ENCODE data around the gene TAOK1. TPM values are rescaled to one million over a fixed set of nuclear protein-coding genes. Genes with fewer than 3 reads are reported as not detected.

The TAOK1 gene
- total RNA-seq, 1 donor from 2014 or later = 95.5 TPM

DNA sequence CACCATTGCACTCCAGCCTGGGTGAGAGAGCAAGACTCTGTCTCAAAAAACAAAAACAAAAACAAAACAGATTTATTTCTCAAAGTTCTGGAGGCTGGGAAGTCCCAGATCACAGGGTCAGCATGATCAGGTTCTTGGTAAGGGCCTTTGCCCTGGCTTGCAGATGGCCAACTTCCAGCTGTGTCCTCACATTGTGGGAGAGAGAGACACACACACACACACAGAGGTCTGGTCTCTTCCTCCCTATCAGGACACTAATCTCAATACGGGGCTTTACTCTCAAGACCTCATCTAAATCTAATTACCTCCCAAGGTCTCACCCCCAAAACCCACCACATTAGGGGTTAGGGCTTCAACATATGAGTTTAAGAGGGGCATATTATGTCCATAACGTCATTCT is 26.4 kb upstream of the TAOK1 start:
- H3K4me3 Mint-ChIP-seq (ENCODE audit: unreplicated experiment) = no peak overlapping the region
- no peaks in the 10 kb centered on the region for H3K27me3 Mint-ChIP-seq (ENCODE audit: unreplicated experiment)
- no peak for DNase-seq (ENCODE audit: low spot score)
- TF ChIP-seq, protein P1, sequence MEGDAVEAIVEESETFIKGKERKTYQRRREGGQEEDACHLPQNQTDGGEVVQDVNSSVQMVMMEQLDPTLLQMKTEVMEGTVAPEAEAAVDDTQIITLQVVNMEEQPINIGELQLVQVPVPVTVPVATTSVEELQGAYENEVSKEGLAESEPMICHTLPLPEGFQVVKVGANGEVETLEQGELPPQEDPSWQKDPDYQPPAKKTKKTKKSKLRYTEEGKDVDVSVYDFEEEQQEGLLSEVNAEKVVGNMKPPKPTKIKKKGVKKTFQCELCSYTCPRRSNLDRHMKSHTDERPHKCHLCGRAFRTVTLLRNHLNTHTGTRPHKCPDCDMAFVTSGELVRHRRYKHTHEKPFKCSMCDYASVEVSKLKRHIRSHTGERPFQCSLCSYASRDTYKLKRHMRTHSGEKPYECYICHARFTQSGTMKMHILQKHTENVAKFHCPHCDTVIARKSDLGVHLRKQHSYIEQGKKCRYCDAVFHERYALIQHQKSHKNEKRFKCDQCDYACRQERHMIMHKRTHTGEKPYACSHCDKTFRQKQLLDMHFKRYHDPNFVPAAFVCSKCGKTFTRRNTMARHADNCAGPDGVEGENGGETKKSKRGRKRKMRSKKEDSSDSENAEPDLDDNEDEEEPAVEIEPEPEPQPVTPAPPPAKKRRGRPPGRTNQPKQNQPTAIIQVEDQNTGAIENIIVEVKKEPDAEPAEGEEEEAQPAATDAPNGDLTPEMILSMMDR (IDR thresholded peaks at IDR 0.05; ENCODE audit: unreplicated experiment) = no peak
- H3K27ac Mint-ChIP-seq (ENCODE audit: unreplicated experiment) = no peak overlapping the region
- H3K4me1 Mint-ChIP-seq (ENCODE audit: unreplicated experiment) = no peaks in the 10 kb centered on the region
- no peaks in the 10 kb centered on the region for H3K9me3 Mint-ChIP-seq (ENCODE audit: unreplicated experiment)
- no peaks in the 10 kb centered on the region for H3K36me3 Mint-ChIP-seq (ENCODE audit: low read depth, unreplicated experiment)

GRCh38 chr17:29364691-29365090 is 25.5 kb upstream of the TAOK1 start:
- H3K36me3 Mint-ChIP-seq (ENCODE audit: low read depth, unreplicated experiment) = no peaks in the 10 kb centered on the region
- H3K4me1 Mint-ChIP-seq (ENCODE audit: unreplicated experiment) = no peaks in the 10 kb centered on the region
- H3K4me3 Mint-ChIP-seq (ENCODE audit: unreplicated experiment) = no peak overlapping the region
- H3K9me3 Mint-ChIP-seq (ENCODE audit: unreplicated experiment) = no peaks in the 10 kb centered on the region
- TF ChIP-seq, protein P1 (IDR thresholded peaks at IDR 0.05; ENCODE audit: unreplicated experiment) = no peak
- DNase-seq (ENCODE audit: low spot score) = no peak
- H3K27ac Mint-ChIP-seq (ENCODE audit: unreplicated experiment) = no peak overlapping the region
- H3K27me3 Mint-ChIP-seq (ENCODE audit: unreplicated experiment) = no peaks in the 10 kb centered on the region

GRCh38 chr17:29368161-29368560 is 22.0 kb upstream of the TAOK1 start:
- Mint-ChIP-seq H3K27ac (ENCODE audit: unreplicated experiment) (no peak overlapping the region), H3K36me3 (ENCODE audit: low read depth, unreplicated experiment) (no peaks in the 10 kb centered on the region), H3K4me1 (ENCODE audit: unreplicated experiment) (no peaks in the 10 kb centered on the region), H3K9me3 (ENCODE audit: unreplicated experiment) (no peaks in the 10 kb centered on the region), H3K27me3 (ENCODE audit: unreplicated experiment) (no peaks in the 10 kb centered on the region), H3K4me3 (ENCODE audit: unreplicated experiment) (no peak overlapping the region)
- TF ChIP-seq, protein P1 (IDR thresholded peaks at IDR 0.05; ENCODE audit: unreplicated experiment) = no peak
- DNase-seq (ENCODE audit: low spot score) = no peak

DNA sequence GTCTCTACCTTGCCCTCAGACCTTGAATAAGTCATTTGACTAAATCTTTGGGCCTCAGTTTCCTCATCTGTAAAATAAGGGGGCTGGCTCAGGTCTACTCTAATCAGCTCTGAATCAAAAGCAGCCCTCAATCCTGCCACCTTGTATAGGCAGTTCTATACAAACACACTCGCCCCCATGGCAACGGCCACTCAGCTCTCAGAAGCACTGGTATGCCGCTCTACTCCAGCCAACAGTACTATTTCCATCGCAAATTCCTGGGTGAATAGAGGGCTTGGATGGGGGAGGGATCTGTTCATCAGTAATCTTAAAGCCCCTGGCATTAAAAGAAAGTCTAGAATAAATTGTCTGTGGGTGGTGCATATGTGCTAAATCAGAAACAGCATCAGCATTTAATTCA is 21.2 kb upstream of the TAOK1 start:
- no peaks in the 10 kb centered on the region for H3K4me1 Mint-ChIP-seq (ENCODE audit: unreplicated experiment)
- no peak overlapping the region for H3K4me3 Mint-ChIP-seq (ENCODE audit: unreplicated experiment)
- no peaks in the 10 kb centered on the region for H3K9me3 Mint-ChIP-seq (ENCODE audit: unreplicated experiment)
- TF ChIP-seq, protein P1 (IDR thresholded peaks at IDR 0.05; ENCODE audit: unreplicated experiment) = no peak
- H3K27me3 Mint-ChIP-seq (ENCODE audit: unreplicated experiment) = no peaks in the 10 kb centered on the region
- H3K36me3 Mint-ChIP-seq (ENCODE audit: low read depth, unreplicated experiment) = no peaks in the 10 kb centered on the region
- no peak overlapping the region for H3K27ac Mint-ChIP-seq (ENCODE audit: unreplicated experiment)
- DNase-seq (ENCODE audit: low spot score) = no peak

- Mint-ChIP-seq H3K36me3 (ENCODE audit: low read depth, unreplicated experiment) (no peaks in the 10 kb centered on the region), H3K4me3 (ENCODE audit: unreplicated experiment) (no peak overlapping the region), H3K9me3 (ENCODE audit: unreplicated experiment) (no peaks in the 10 kb centered on the region), H3K27me3 (ENCODE audit: unreplicated experiment) (no peaks in the 10 kb centered on the region), H3K4me1 (ENCODE audit: unreplicated experiment) (no peaks in the 10 kb centered on the region), H3K27ac (ENCODE audit: unreplicated experiment) (no peak overlapping the region)
- TF ChIP-seq, protein P1 (IDR thresholded peaks at IDR 0.05; ENCODE audit: unreplicated experiment) = peak; percentile 84
- DNase-seq (ENCODE audit: low spot score) = peak; percentile 67
Measured at GRCh38 chr17:29369831-29370735, 20.1 kb upstream of the TAOK1 start.

Data from endothelial cell (in vitro differentiated cells).